ENCODE data around the gene PSMD13. TPM values are rescaled to one million over a fixed set of nuclear protein-coding genes. Genes with fewer than 3 reads are reported as not detected.

PSMD13 gene
- total and polyA plus RNA-seq, 5 donors from 2014 or later: 99.6 to 276 (median 247) TPM

- peaks cover 0 to 1% (median 0%) of the 10 kb centered on the region in 7 donors for H3K9me3 Mint-ChIP-seq
- Histone ChIP-seq H3K4me3 (ENCODE audit: low read depth, low read length) (no peak overlapping the region), H3K4me1 (ENCODE audit: control insufficient read depth, insufficient read depth, low read length, poor library complexity, severe bottlenecking) (peaks cover 44% of the 10 kb centered on the region)
Observed at GRCh38 chr11:202490-202889, 34.3 kb upstream of the PSMD13 start.

GRCh38 chr11:203056-203944 is 33.5 kb upstream of the PSMD13 start:
- peak overlapping the region; percentile 52 to 67 (median 67) for H3K27ac Mint-ChIP-seq
- H3K9me3 Mint-ChIP-seq: peaks cover 0 to 1% (median 0%) of the 10 kb centered on the region in 7 donors
- H3K4me1 ChIP-seq (ENCODE audit: control insufficient read depth, insufficient read depth, low read length, poor library complexity, severe bottlenecking): peaks cover 50% of the 10 kb centered on the region
- H3K36me3 Mint-ChIP-seq: peaks cover 18% of the 10 kb centered on the region
- peak overlapping the region; percentile 41 to 97 (median 66) for H3K4me3 Mint-ChIP-seq
- no peaks in the 10 kb centered on the region for H3K9me3 ChIP-seq (ENCODE audit: control insufficient read depth in 2 of 2, low read length in 2 of 2)
- ATAC-seq (ENCODE audit: low read depth in 2 of 2) (no peak), DNase-seq (no peak)
- H3K27me3 ChIP-seq (ENCODE audit: control insufficient read depth, insufficient read depth, low read length): no peaks in the 10 kb centered on the region
- H3K4me1 Mint-ChIP-seq: peaks cover 0 to 59% (median 33%) of the 10 kb centered on the region in 4 donors
- H3K27ac ChIP-seq (ENCODE audit: insufficient read depth, low read length, poor library complexity, severe bottlenecking): no peak overlapping the region
- peaks cover 4% of the 10 kb centered on the region for H3K27me3 Mint-ChIP-seq
- H3K4me3 ChIP-seq (ENCODE audit: low read depth, low read length): no peak overlapping the region
- H3K36me3 ChIP-seq (ENCODE audit: control insufficient read depth, insufficient read depth, low read length): peaks cover 32% of the 10 kb centered on the region

More at GRCh38 chr11:202490-202889, 34.3 kb upstream of the PSMD13 start:
- peak overlapping the region; percentile 2 for H3K27ac ChIP-seq (ENCODE audit: insufficient read depth, low read length, poor library complexity, severe bottlenecking)
- Mint-ChIP-seq H3K36me3 (peaks cover 16% of the 10 kb centered on the region), H3K27ac (peak overlapping the region; percentile 53 to 92 (median 67)), H3K4me1 (peaks cover 0 to 58% (median 31%) of the 10 kb centered on the region in 4 donors), H3K27me3 (peaks cover 4% of the 10 kb centered on the region), H3K4me3 (peak overlapping the region; percentile 49 to 97 (median 78))
- DNase-seq (no peak), ATAC-seq (ENCODE audit: low read depth in 2 of 2) (no peak)
- H3K36me3 ChIP-seq (ENCODE audit: control insufficient read depth, insufficient read depth, low read length): peaks cover 32% of the 10 kb centered on the region
- H3K9me3 ChIP-seq (ENCODE audit: control insufficient read depth in 2 of 2, low read length in 2 of 2): no peaks in the 10 kb centered on the region
- H3K27me3 ChIP-seq (ENCODE audit: control insufficient read depth, insufficient read depth, low read length): no peaks in the 10 kb centered on the region

- peak overlapping the region in 3 of 4 donors; percentile 43 to 97 (median 55) for H3K4me3 Mint-ChIP-seq
- peaks cover 0 to 60% (median 33%) of the 10 kb centered on the region in 4 donors for H3K4me1 Mint-ChIP-seq
- peaks cover 32% of the 10 kb centered on the region for H3K36me3 ChIP-seq (ENCODE audit: control insufficient read depth, insufficient read depth, low read length)
- ATAC-seq (ENCODE audit: low read depth in 2 of 2): no peak
- no peak overlapping the region for H3K4me3 ChIP-seq (ENCODE audit: low read depth, low read length)
- H3K27ac ChIP-seq (ENCODE audit: insufficient read depth, low read length, poor library complexity, severe bottlenecking): no peak overlapping the region
- H3K36me3 Mint-ChIP-seq: peaks cover 18% of the 10 kb centered on the region
- H3K9me3 Mint-ChIP-seq: peaks cover 0 to 1% (median 0%) of the 10 kb centered on the region in 7 donors
- H3K27ac Mint-ChIP-seq: peak overlapping the region in 1 of 3 donors; percentile 67
- peaks cover 4% of the 10 kb centered on the region for H3K27me3 Mint-ChIP-seq
- no peaks in the 10 kb centered on the region for H3K9me3 ChIP-seq (ENCODE audit: control insufficient read depth in 2 of 2, low read length in 2 of 2)
- DNase-seq: no peak
- H3K4me1 ChIP-seq (ENCODE audit: control insufficient read depth, insufficient read depth, low read length, poor library complexity, severe bottlenecking): peaks cover 54% of the 10 kb centered on the region
- H3K27me3 ChIP-seq (ENCODE audit: control insufficient read depth, insufficient read depth, low read length): no peaks in the 10 kb centered on the region
Observed at GRCh38 chr11:203945-204586, 32.7 kb upstream of the PSMD13 start.

- H3K27me3 Mint-ChIP-seq: peaks cover 4% of the 10 kb centered on the region
- H3K4me3 ChIP-seq (ENCODE audit: low read depth, low read length): no peak overlapping the region
- no peaks in the 10 kb centered on the region for H3K9me3 ChIP-seq (ENCODE audit: control insufficient read depth in 2 of 2, low read length in 2 of 2)
- peaks cover 60% of the 10 kb centered on the region for H3K4me1 ChIP-seq (ENCODE audit: control insufficient read depth, insufficient read depth, low read length, poor library complexity, severe bottlenecking)
- H3K27ac Mint-ChIP-seq: no peak overlapping the region
- peaks cover 18% of the 10 kb centered on the region for H3K36me3 Mint-ChIP-seq
- H3K27ac ChIP-seq (ENCODE audit: insufficient read depth, low read length, poor library complexity, severe bottlenecking): no peak overlapping the region
- peak overlapping the region in 3 of 4 donors; percentile 43 to 97 (median 48) for H3K4me3 Mint-ChIP-seq
- no peaks in the 10 kb centered on the region for H3K27me3 ChIP-seq (ENCODE audit: control insufficient read depth, insufficient read depth, low read length)
- peaks cover 32% of the 10 kb centered on the region for H3K36me3 ChIP-seq (ENCODE audit: control insufficient read depth, insufficient read depth, low read length)
- peaks cover 0 to 1% (median 0%) of the 10 kb centered on the region in 7 donors for H3K9me3 Mint-ChIP-seq
- no peak for DNase-seq
- no peak for ATAC-seq (ENCODE audit: low read depth in 2 of 2)
- H3K4me1 Mint-ChIP-seq: peaks cover 0 to 63% (median 33%) of the 10 kb centered on the region in 4 donors
Observed at GRCh38 chr11:204587-205109, 32.1 kb upstream of the PSMD13 start.

- peaks cover 0 to 1% (median 0%) of the 10 kb centered on the region in 7 donors for H3K9me3 Mint-ChIP-seq
- no peaks in the 10 kb centered on the region for H3K27me3 ChIP-seq (ENCODE audit: control insufficient read depth, insufficient read depth, low read length)
- DNase-seq (no peak), ATAC-seq (ENCODE audit: low read depth in 2 of 2) (no peak)
- H3K4me3 Mint-ChIP-seq: peak overlapping the region; percentile 96 to 98 (median 97)
- no peaks in the 10 kb centered on the region for H3K9me3 ChIP-seq (ENCODE audit: control insufficient read depth in 2 of 2, low read length in 2 of 2)
- peaks cover 4% of the 10 kb centered on the region for H3K27me3 Mint-ChIP-seq
- peak overlapping the region in 1 of 3 donors; percentile 99 for H3K27ac Mint-ChIP-seq
- H3K4me1 ChIP-seq (ENCODE audit: control insufficient read depth, insufficient read depth, low read length, poor library complexity, severe bottlenecking): peaks cover 67% of the 10 kb centered on the region
- peaks cover 38% of the 10 kb centered on the region for H3K36me3 ChIP-seq (ENCODE audit: control insufficient read depth, insufficient read depth, low read length)
- no peak overlapping the region for H3K27ac ChIP-seq (ENCODE audit: insufficient read depth, low read length, poor library complexity, severe bottlenecking)
- peaks cover 23% of the 10 kb centered on the region for H3K36me3 Mint-ChIP-seq
- peaks cover 0 to 70% (median 38%) of the 10 kb centered on the region in 4 donors for H3K4me1 Mint-ChIP-seq
- H3K4me3 ChIP-seq (ENCODE audit: low read depth, low read length): no peak overlapping the region
Observed at GRCh38 chr11:205221-206001, 31.4 kb upstream of the PSMD13 start.

GRCh38 chr11:206002-206384 is 30.8 kb upstream of the PSMD13 start:
- Histone ChIP-seq H3K27ac (ENCODE audit: insufficient read depth, low read length, poor library complexity, severe bottlenecking) (no peak overlapping the region), H3K4me3 (ENCODE audit: low read depth, low read length) (peak overlapping the region; percentile 91), H3K4me1 (ENCODE audit: control insufficient read depth, insufficient read depth, low read length, poor library complexity, severe bottlenecking) (peaks cover 71% of the 10 kb centered on the region), H3K27me3 (ENCODE audit: control insufficient read depth, insufficient read depth, low read length) (no peaks in the 10 kb centered on the region), H3K9me3 (ENCODE audit: control insufficient read depth in 2 of 2, low read length in 2 of 2) (no peaks in the 10 kb centered on the region), H3K36me3 (ENCODE audit: control insufficient read depth, insufficient read depth, low read length) (peaks cover 43% of the 10 kb centered on the region)
- H3K27ac Mint-ChIP-seq: peak overlapping the region; percentile 83 to 99 (median 97)
- H3K27me3 Mint-ChIP-seq: peaks cover 4% of the 10 kb centered on the region
- ATAC-seq (ENCODE audit: low read depth in 2 of 2) (no peak), DNase-seq (no peak)
- peaks cover 0 to 71% (median 39%) of the 10 kb centered on the region in 4 donors for H3K4me1 Mint-ChIP-seq
- H3K4me3 Mint-ChIP-seq: peak overlapping the region; percentile 96 to 98 (median 97)
- peaks cover 0 to 1% (median 0%) of the 10 kb centered on the region in 7 donors for H3K9me3 Mint-ChIP-seq
- peaks cover 23% of the 10 kb centered on the region for H3K36me3 Mint-ChIP-seq
